ENCODE results near the gene DUSP9.
A peak's percentile ranks its signal among the peaks of the same experiment; 100 is the strongest.
"Not testable (repeated sequence)": the region's sequence is repeated elsewhere in the genome, so short reads cannot be mapped to it uniquely, and the experiment has no call there.

Gene DUSP9

GRCh38 chrX:153670748-153671588, 24.0 kb downstream of the DUSP9 start:
- H3K4me3 ChIP-seq (ENCODE audit: low read depth, low read length) = no peak overlapping the region

- H3K4me3 ChIP-seq (ENCODE audit: low read depth, low read length) = no peak overlapping the region
Observed at GRCh38 chrX:153671589-153672530, 24.9 kb downstream of the DUSP9 start.

- H3K4me3 ChIP-seq (ENCODE audit: low read depth, low read length) = no peak overlapping the region
Observed at GRCh38 chrX:153672531-153673427, 25.8 kb downstream of the DUSP9 start.

GRCh38 chrX:153673428-153674218, 26.6 kb downstream of the DUSP9 start, which contains the start of gene PNCK:
PNCK (minus strand) TSS chrX:153673813; CDS start chrX:153673076, 737 bp downstream.
- H3K4me3 ChIP-seq (ENCODE audit: low read depth, low read length) = no peak within 1 kb of the TSS

GRCh38 chrX:153674219-153674851, 27.3 kb downstream of the DUSP9 start:
- H3K4me3 ChIP-seq (ENCODE audit: low read depth, low read length) = no peak overlapping the region

GRCh38 chrX:153681175-153681574, 34.2 kb downstream of the DUSP9 start:
- H3K4me3 ChIP-seq (ENCODE audit: low read depth, low read length) = no peak overlapping the region

- H3K4me3 ChIP-seq (ENCODE audit: low read depth, low read length) = not testable (repeated sequence)
Observed at GRCh38 chrX:153683486-153683885, 36.5 kb downstream of the DUSP9 start.

GRCh38 chrX:153684467-153685155, 37.6 kb downstream of the DUSP9 start:
- H3K4me3 ChIP-seq (ENCODE audit: low read depth, low read length) = no peak overlapping the region

GRCh38 chrX:153685156-153685536, 38.1 kb downstream of the DUSP9 start:
- H3K4me3 ChIP-seq (ENCODE audit: low read depth, low read length) = no peak overlapping the region

- no peak overlapping the region for H3K4me3 ChIP-seq (ENCODE audit: low read depth, low read length)
Observed at GRCh38 chrX:153685751-153686696, 39.0 kb downstream of the DUSP9 start.

- H3K4me3 ChIP-seq (ENCODE audit: low read depth, low read length) = no peak overlapping the region
Observed at GRCh38 chrX:153686711-153687110, 39.7 kb downstream of the DUSP9 start.

GRCh38 chrX:153687121-153688039, 40.4 kb downstream of the DUSP9 start, which contains the start of gene SLC6A8:
SLC6A8 (plus strand) TSS chrX:153687926; CDS start chrX:153688575, 649 bp downstream.
- peak within 1 kb of the TSS; percentile 48 for H3K4me3 ChIP-seq (ENCODE audit: low read depth, low read length)

GRCh38 chrX:153688071-153688470, 41.1 kb downstream of the DUSP9 start:
- H3K4me3 ChIP-seq (ENCODE audit: low read depth, low read length) = no peak overlapping the region

- H3K4me3 ChIP-seq (ENCODE audit: low read depth, low read length) = peak overlapping the region; percentile 48
Observed at GRCh38 chrX:153688506-153688905, 41.5 kb downstream of the DUSP9 start.

GRCh38 chrX:153688911-153689590, 42.0 kb downstream of the DUSP9 start:
- H3K4me3 ChIP-seq (ENCODE audit: low read depth, low read length) = peak overlapping the region; percentile 24

Data from iPS-11a (cell line).